A673 (cell line): ENCODE results near the gene CHRNA4. TPM values are rescaled to one million over a fixed set of nuclear protein-coding genes. Genes with fewer than 3 reads are reported as not detected.

Experiments
- BruUV-seq: library from RNA; stranded (reverse); fragments of 400-500 nt; replicated peaks from 2 replicates; lab custom pipeline; 2021; lab: Mats Ljungman, UMichigan
- CTCF ChIA-PET: fragments of 300-600 bp; sonication (Branson Sonifier 250); formaldehyde crosslinking; loops from one replicate; lab custom pipeline; 2022; ENCODE audit warnings: antibody characterized with exemption; lab: Charles Lee
- POLR2A ChIA-PET: fragments of 300-600 bp; sonication (Branson Sonifier 250); formaldehyde crosslinking; loops from one replicate; lab custom pipeline; 2022; ENCODE audit warnings: antibody characterized with exemption; ENCODE audit not compliant: low non-redundant PET; lab: Charles Lee
- DNase-seq: peaks from one replicate; pipeline ENCODE4 v3.0.0-alpha.2; 2015; ENCODE audit warnings: low spot score
- H3K27ac ChIP-seq: fragments of 200-600 bp; sonication (generic); 2 replicates; pipeline ENCODE4 v1.5.1; 2016; ENCODE audit warnings: mixed run types, low read depth, mild to moderate bottlenecking, mixed read lengths, antibody characterized with exemption, low read length; ENCODE audit not compliant: poor library complexity, severe bottlenecking
- H3K27me3 ChIP-seq: fragments of 200-600 bp; sonication (generic); replicated peaks from 2 replicates; pipeline ENCODE4 v1.6.1; 2017; ENCODE audit warnings: mixed run types, low read depth, mild to moderate bottlenecking, mixed read lengths, antibody characterized with exemption, low read length; ENCODE audit not compliant: insufficient read depth, poor library complexity
- H3K36me3 ChIP-seq: fragments of 200-600 bp; sonication (generic); 2 replicates; pipeline ENCODE4 v1.6.1; 2016; ENCODE audit warnings: mixed run types, mild to moderate bottlenecking, mixed read lengths, antibody characterized with exemption, low read length; ENCODE audit not compliant: insufficient read depth, poor library complexity, severe bottlenecking
- H3K4me1 ChIP-seq: fragments of 200-600 bp; sonication (generic); 2 replicates; pipeline ENCODE4 v1.6.1; 2017; ENCODE audit warnings: mixed run types, mild to moderate bottlenecking, mixed read lengths, antibody characterized with exemption, low read length; ENCODE audit not compliant: insufficient read depth, poor library complexity, severe bottlenecking
- H3K4me3 ChIP-seq: fragments of 200-600 bp; sonication (generic); 2 replicates; pipeline ENCODE4 v1.5.1; 2016; ENCODE audit warnings: low read depth, mixed run types, mild to moderate bottlenecking, mixed read lengths, low read length; ENCODE audit not compliant: poor library complexity, severe bottlenecking
- H3K9me3 ChIP-seq: fragments of 200-600 bp; sonication (generic); 2 replicates; pipeline ENCODE4 v1.6.1; 2016; ENCODE audit warnings: mixed run types, low read depth, mild to moderate bottlenecking, mixed read lengths, antibody characterized with exemption, low read length; ENCODE audit not compliant: poor library complexity, severe bottlenecking
- CTCF ChIP-seq: fragments of 300-800, 200-600 bp; sonication (generic); conservative IDR thresholded peaks from 2 replicates; pipeline ENCODE4 v1.5.1; 2017; ENCODE audit warnings: low read depth, mild to moderate bottlenecking, antibody characterized with exemption, low read length, moderate library complexity, mixed read lengths
- EZH2 ChIP-seq: fragments of 200-600 bp; sonication (generic); IDR thresholded peaks from 2 replicates; pipeline ENCODE4 v1.6.1; 2017; ENCODE audit warnings: borderline replicate concordance, low read depth, mild to moderate bottlenecking, mixed read lengths, antibody characterized with exemption, low read length; ENCODE audit not compliant: poor library complexity, severe bottlenecking
- intact Hi-C: fragments of 100-400 bp; cut with micrococcal nuclease; formaldehyde crosslinking; loops from one replicate; pipeline ENCODE4 v1.10.0; 2022; ENCODE audit not compliant: unreplicated experiment
- total RNA-seq: library from RNA; stranded (reverse); gene quantifications from 2 replicates; pipeline ENCODE4 v1.2.3, GENCODE V29; 2021

Gene CHRNA4
- total RNA-seq, 1 experiment from 2014 or later: 0.26 TPM

DNA sequence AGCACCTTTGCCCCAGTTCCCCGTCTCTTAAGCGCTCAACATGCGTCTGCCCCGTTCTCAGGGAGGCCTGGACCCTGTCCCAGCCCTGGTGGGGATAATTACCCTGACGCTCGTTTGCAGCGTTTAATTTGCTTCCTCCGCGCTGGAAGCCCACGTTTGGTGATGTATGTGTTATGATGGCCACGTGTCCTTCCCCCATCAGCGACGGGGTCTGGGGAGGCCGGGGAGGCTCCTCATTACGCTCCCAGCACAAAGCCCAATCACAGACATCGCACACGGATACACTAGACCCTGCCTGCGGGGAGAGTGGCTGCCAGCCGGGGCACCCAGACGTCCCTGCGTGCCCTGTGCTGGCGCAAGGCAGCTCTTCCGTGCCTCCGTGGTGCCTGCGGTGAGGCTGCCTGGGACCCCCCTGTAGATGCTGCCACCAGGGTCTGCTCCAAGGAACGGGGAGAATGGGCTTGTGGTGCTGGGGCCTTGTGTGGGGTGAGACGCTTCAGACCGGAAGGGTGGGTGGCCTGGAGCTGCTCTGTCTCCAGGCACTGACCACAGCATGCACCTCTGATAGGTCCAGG, 10.2 kb upstream of the CHRNA4 start:
- DNase-seq: no peak
- no peak overlapping the region for H3K4me3 ChIP-seq
- no peaks in the 10 kb centered on the region for H3K4me1 ChIP-seq
- BruUV-seq: no TSS peak
- no peaks in the 10 kb centered on the region for H3K9me3 ChIP-seq
- ChIA-PET CTCF (interaction anchor here (0.6 to 0.7 kb wide), 2 partner anchors 36 to 399 kb away, joined by 3 read pairs; no protein-coding TSS in a partner anchor), POLR2A (no interaction called here)
- intact Hi-C loops: no loop called here
- TF ChIP-seq CTCF: no peak
- TF ChIP-seq EZH2: no peak
- H3K36me3 ChIP-seq: no peaks in the 10 kb centered on the region
- H3K27me3 ChIP-seq: peaks cover 41% of the 10 kb centered on the region
- H3K27ac ChIP-seq: no peak overlapping the region

DNA sequence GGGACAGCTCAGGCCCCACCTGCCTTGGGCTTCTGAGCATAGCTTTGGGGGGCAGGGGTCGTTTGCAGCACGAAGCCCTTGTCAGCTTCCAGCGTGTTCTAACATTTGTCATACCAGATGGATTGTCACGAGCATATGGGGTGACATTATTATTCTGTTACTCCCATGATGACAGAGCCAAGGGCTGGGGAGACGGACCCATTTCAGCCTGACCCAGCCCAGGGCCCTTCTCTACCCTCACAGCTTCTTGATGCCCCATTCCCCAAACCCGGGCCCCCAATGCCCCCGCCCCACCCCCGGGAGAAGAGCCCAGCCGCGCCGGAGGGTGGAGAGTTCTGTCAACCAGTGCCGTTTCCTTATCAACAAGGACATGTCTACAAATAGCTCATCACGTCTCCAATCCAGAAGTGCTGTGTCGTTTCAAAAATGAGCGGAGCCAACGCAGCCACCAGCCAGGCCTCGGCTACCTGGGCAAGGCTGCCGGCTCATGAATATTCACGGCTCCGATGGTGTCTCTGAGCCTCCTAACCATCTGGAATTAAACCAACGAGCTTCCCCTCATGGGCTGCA, 9.6 kb upstream of the CHRNA4 start:
- Histone ChIP-seq H3K4me3 (no peak overlapping the region), H3K27me3 (peaks cover 41% of the 10 kb centered on the region), H3K27ac (no peak overlapping the region), H3K4me1 (no peaks in the 10 kb centered on the region), H3K36me3 (no peaks in the 10 kb centered on the region), H3K9me3 (no peaks in the 10 kb centered on the region)
- ChIA-PET CTCF (interaction anchor here (0.6 to 1.6 kb wide), 3 partner anchors 11 to 398 kb away, joined by 3 to 4 read pairs (median 3); no protein-coding TSS in a partner anchor), POLR2A (no interaction called here)
- TF ChIP-seq EZH2: no peak
- no peak for TF ChIP-seq CTCF
- intact Hi-C loops: no loop called here
- no peak for DNase-seq
- no TSS peak for BruUV-seq

- intact Hi-C loops: no loop called here
- H3K9me3 ChIP-seq: no peaks in the 10 kb centered on the region
- ChIA-PET CTCF (interaction anchor here (1.6 kb wide), 1 partner anchor 12 kb away, joined by 4 read pairs; no protein-coding TSS in a partner anchor), POLR2A (no interaction called here)
- peaks cover 38% of the 10 kb centered on the region for H3K27me3 ChIP-seq
- TF ChIP-seq CTCF (no peak), EZH2 (no peak)
- no TSS peak for BruUV-seq
- H3K4me3 ChIP-seq: no peak overlapping the region
- no peaks in the 10 kb centered on the region for H3K36me3 ChIP-seq
- no peak overlapping the region for H3K27ac ChIP-seq
- no peak for DNase-seq
- H3K4me1 ChIP-seq: no peaks in the 10 kb centered on the region
Measured at GRCh38 chr20:63369724-63370617, 8.8 kb upstream of the CHRNA4 start.
